PC-9 (cell line): ENCODE results near the gene SP5.

ENCODE experiments used
- EZH2 ChIP-seq: fragments of 200-600 bp; sonication (generic); IDR thresholded peaks from 2 replicates; pipeline ENCODE4 v1.8.0; 2017; ENCODE audit warnings: antibody characterized with exemption, low read depth
- TF ChIP-seq, protein P1 (sequence below): fragments of 200-600 bp; sonication (generic); conservative IDR thresholded peaks from 2 replicates; pipeline ENCODE4 v1.6.1; 2017; ENCODE audit warnings: mixed run types, antibody characterized with exemption, mild to moderate bottlenecking, moderate library complexity

DNA sequence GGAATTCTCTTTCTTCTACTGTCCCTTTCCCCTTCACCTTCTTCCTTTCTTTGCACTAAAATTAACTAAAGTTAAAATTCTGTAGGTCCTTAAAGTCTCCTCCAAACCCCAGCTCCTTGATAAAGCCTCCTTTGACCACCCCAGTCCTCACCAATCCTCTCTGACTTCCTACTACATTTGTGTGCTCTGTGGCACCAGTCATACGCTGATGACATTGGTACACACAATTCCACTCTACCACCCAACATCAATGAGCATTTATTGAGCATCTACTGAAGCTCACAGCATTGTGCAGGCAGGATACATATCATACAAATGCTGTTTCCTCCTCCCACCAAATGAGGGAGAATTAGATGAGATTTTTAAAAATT lies 4.5 kb upstream of the SP5 start:
- TF ChIP-seq, protein P1, sequence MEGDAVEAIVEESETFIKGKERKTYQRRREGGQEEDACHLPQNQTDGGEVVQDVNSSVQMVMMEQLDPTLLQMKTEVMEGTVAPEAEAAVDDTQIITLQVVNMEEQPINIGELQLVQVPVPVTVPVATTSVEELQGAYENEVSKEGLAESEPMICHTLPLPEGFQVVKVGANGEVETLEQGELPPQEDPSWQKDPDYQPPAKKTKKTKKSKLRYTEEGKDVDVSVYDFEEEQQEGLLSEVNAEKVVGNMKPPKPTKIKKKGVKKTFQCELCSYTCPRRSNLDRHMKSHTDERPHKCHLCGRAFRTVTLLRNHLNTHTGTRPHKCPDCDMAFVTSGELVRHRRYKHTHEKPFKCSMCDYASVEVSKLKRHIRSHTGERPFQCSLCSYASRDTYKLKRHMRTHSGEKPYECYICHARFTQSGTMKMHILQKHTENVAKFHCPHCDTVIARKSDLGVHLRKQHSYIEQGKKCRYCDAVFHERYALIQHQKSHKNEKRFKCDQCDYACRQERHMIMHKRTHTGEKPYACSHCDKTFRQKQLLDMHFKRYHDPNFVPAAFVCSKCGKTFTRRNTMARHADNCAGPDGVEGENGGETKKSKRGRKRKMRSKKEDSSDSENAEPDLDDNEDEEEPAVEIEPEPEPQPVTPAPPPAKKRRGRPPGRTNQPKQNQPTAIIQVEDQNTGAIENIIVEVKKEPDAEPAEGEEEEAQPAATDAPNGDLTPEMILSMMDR = no peak
- no peak for TF ChIP-seq EZH2
